Fibroblast of gingiva (primary cell): ENCODE data around the gene FKBP2.

ENCODE experiments used
- DNase-seq: peaks from one replicate; pipeline ENCODE4 v3.0.0-alpha.2; 2011; ENCODE audit warnings: low read depth

The FKBP2 gene

DNA sequence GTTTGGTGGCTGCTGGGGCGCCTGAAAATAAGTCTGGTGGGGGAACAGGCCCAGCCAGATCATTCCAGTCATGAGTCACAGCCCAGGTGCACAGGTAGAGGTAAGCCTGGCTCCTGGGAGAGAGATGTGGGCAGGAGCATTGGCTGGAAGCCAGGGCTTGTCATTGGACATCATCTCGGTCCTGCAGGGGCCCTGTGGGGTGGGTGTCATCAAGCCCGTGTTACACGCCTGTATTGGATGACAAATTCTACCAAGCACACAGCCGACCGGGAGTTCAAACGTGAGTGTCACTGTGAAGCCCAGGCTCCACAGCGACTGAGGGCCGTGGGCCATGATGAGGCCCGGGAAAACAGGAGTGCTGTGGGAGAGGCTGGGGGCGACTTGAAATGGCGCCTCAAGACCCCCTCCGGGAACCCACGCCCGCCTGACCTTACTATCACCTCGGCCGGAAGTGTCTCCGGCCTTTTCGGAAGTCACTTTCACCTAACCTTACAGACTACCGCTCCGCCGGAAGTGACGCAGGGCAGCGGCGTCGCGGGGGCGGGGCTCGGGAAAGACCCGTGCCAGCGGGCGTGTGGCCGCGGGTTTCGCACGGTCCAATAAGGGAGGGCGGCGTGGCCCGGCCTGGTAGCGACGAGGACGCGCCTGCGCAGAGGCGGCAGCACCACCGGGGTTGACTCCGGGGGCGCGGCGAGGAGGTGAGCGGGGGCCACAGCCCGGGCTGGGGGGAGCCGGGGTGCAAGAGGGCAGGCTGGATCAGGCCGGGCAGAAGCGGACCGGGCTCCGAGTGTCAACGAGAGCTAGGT is at the start of gene FKBP2:
TSS of gene FKBP2 (plus strand) at position 661 of the 806 bp plus-strand sequence. CDS start 1,293 bp downstream, outside the sequence.
- DNase-seq: peak; percentile 97

DNA sequence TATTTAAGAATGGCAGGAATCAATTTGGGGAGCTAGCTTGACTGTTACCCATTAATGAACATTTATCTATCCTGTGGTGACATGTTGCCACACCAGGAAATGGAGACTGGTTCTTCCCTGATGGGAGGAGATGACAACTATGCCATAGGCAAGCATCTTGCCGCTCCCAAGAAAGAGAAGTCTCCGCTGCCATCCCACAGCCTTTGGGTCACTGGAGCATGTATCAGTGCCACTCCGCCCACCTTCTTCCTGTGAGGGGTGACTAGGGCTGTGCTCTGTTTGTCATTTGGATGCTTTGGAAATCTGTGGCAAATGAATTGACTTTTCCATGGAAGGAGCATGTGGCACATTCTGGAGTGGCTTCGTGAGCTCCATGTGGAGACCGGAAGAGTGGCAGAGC is 48.5 kb upstream of the FKBP2 start:
- no peak for DNase-seq

DNA sequence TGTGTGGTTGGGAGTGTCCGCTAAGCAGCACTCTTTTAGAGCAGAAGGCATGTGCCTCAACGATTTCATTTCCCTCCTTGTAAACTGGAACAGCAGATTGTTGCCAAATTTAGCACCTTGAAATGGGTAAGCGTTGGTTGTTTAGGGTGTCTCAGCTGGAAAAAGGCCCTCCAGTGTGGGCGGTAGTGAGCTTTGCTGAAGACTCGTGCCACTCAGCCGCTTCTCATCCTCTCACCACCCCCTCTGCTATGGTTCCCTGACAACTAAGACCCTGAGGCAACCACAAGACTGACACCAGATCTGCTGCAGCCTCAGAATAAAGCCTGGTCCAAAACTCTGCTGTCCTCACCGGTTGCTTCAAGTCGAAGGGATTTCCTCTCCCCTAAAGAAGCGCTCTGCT is 44.3 kb upstream of the FKBP2 start:
- DNase-seq: no peak

GRCh38 chr11:64198511-64198910 is 42.4 kb upstream of the FKBP2 start:
- DNase-seq: no peak

DNA sequence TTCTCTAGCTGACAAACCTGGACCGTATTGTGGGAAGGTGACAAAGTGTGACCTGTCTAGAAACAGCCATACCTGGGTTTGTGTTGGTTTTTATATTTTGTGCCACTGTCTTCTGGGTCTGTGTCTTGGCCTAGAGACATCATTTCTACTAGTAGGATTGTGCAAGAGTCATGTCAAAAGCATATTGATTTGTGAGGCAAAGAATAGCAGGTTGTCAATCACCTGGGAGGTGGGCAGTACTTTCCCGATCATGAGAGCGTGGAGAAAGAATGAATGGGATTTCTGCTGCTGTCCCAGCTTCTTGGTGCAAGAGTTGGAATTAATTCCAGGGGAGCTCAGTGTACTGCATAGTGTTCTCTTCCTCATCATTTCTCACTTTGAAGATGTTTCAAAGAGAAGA is 39.4 kb upstream of the FKBP2 start:
- no peak for DNase-seq

DNA sequence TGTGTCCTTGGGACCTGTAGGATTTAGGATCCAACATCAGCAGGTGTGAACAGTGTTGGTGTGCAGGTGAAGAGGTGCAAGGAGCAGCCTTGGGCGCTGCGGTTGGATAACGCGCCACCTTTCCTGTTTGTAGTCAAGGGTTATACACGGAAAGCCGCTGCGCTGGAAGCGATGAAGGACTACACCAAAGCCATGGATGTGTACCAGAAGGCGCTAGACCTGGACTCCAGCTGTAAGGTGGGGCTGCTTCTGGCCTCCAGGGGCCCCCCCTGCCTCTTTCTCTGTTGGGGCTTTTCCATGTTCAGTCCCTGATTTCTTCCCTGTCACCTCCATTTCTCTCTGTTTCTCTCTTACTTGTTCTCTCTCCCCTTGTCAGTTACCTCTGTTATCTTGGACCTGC is 37.9 kb upstream of the FKBP2 start:
- no peak for DNase-seq

DNA sequence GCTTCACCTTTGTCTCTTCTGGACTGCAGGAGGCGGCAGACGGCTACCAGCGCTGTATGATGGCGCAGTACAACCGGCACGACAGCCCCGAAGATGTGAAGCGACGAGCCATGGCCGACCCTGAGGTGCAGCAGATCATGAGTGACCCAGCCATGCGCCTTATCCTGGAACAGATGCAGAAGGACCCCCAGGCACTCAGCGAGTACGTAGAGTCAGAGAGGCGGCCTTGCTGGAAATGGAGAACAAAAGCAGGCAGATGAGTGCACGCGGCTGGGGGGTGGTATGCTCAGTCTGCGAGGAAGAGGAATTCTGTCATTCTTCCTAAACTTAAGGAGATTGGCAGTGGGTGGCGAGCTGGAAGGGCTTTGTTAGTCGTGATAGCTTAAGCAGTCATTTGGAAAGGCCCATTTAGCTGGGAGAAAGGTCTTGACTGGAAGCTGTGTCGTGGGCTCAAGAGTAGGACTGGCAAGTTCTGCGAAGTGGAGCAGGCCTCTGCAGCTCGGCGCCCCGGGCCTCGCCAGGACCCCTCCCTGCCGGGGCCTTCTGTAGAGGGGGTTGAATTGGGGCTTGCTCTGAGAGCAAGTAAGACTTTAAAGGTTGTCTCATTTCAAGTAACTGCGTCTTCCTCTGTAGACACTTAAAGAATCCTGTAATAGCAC is 37.3 kb upstream of the FKBP2 start:
- no peak for DNase-seq

DNA sequence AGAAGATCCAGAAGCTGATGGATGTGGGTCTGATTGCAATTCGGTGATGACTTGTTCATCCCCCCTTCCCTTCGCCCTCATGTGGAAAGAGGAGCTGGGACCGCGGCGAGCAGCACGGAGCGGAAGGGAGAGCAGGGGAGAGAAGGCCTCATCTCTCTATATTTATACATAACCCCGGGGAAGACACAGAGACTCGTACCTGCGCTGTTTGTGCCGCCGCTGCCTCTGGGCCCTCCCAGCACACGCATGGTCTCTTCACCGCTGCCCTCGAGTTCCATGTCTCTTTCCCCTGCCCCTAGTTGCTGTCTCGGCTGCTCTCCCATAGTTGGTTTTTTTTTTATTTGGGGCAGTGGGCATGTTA is 36.8 kb upstream of the FKBP2 start:
- no peak for DNase-seq

DNA sequence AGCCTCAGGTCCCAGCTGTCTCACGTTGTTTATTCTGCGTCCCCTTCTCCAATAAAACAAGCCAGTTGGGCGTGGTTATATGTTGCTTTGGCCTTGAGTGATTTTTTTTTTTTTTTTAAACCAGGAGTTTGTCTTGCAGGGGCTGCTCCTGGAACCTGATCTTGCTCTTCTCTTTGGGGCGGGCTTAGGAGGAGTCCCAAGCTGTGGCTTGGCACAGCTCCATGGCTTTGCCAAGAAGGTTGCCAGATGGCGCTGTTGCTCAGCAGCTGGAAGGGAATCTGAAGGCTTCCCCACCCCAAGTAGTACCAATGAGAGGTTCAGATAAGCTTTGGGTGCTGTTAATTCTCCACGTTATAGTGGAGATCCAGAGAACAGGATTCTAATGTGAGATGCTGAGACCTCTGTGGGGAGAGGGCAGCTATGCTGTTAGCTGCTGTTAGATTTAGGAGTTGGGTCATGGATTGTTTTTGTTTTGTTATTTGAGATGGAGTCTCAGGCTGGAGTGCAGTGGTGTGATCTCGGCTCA is 36.4 kb upstream of the FKBP2 start:
- DNase-seq: peak; percentile 95

DNA sequence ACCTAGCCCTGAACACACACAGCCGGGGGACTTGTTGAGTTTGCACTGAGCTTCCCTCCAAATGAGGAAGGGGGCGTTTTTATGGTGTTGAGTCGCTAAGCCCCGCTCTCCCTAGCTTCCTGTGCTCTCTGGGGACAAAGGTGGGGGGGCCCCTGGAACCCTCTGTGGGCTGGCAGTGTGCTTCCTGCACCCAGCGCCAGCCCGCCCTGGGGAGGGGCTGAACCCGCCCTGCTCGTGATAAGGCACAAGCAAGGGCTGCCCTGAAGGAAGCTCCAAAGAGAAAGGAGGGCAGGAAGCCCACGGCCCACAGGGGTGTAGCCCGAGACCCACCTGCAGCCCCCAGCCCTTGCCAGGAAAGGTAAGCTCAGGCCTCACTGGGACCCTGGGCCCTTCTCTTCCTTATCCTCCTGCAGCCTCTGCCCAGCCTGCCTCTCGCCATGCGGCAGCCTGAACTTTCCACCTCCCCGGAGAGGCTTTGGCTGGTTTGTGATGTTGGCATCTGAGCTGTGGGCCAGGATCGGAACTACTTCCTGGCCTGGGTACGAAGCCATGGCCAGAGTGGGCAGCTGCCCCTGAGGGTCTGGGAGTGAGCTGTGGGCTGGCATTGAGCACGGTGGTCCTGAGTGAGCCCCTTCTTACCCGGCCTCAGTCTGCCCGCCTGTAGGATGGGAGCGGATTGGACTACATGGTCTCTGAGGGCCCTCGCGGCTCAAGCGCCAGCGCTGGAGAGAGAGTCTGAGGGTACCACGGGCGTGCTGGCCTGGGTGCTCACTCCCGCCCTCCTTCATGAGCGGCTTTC is 34.2 kb upstream of the FKBP2 start, which contains the start of gene FERMT3:
TSS of gene FERMT3 (plus strand) at position 265 of the 799 bp plus-strand sequence. CDS start 644 bp downstream, outside the sequence.
- DNase-seq: no peak

- peak; percentile 74 for DNase-seq
Measured at GRCh38 chr11:64207256-64208085, 33.4 kb upstream of the FKBP2 start.

DNA sequence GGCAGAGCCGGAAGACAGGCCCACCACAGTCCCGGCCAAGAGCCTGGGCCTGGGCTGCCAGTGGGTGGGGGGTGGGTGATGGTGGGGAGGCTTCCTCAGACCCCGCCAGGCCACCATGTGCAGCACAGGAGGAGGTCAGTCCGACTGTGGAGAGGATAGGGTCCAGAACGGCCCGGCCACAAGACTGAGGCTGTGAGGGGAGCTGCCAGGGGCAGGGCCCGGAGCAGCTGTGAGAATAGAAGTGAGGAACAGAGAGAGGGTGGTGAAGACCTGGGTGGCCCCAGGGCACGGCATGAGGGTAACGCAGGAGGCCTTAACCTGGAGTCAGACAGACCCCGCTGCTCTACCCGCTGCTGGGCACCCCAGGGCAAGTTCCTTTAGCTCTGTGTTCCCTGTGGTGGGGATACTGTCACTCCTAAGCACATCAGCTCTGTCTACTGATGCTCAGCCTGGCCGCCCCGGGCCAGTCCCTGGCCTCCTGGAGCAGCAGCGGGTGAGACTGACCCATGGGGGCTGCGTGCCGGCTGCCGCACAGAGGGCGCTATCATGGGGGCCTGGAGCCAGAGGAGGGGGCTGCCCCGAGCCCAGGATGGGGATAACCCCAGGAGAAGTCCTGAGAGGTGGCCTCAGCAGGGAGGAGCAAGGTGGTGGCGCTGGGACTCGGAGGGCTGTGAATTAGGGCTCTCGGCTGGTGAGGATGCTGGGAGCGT is 32.7 kb upstream of the FKBP2 start:
- DNase-seq: no peak

DNA sequence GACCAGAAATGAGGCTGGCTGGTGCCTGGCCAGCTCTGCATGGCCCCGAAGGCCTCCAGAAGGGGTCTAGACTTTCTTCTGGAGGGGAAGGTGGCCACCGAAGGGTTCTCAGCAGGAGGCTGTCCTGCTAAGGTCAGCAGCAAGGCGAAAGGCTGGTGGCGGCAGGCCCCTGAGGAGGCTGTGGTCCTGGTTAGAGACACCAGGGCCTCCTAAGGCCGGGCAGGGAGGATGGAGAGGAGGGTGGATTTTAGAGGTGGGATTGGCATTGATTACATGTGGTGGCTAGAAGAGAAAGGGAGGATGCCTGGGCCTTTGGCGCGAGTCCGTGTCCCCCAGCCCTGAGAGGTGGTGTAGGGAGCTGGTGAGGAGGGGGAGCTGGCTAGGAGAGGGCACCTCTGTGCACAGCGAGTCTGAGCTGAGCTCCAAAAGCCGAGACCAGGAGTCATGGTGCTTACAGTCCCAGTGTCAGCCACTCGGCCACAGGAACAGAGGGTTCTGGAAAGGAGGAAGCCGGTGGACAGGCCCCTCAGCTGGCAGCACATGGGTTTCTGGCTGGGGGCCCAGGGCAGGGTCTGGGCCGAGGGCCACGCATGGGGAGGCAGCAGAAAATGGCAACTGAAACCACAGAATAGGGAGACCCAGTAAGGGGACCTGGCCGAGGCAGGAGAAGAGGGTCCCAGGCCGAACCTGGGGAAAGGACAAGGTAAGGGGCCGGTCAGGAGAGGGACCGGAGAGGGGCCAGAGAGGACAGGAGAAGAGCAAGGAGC is 31.9 kb upstream of the FKBP2 start:
- no peak for DNase-seq

GRCh38 chr11:64209563-64209843 is 31.4 kb upstream of the FKBP2 start:
- DNase-seq: no peak

GRCh38 chr11:64210301-64211020 is 30.4 kb upstream of the FKBP2 start:
- DNase-seq: no peak

GRCh38 chr11:64211181-64211872 is 29.6 kb upstream of the FKBP2 start:
- DNase-seq: no peak

- DNase-seq: no peak
Measured at GRCh38 chr11:64216879-64217278, 24.0 kb upstream of the FKBP2 start.

- no peak for DNase-seq
Measured at GRCh38 chr11:64218628-64219353, 22.1 kb upstream of the FKBP2 start.

GRCh38 chr11:64219354-64219684 is 21.6 kb upstream of the FKBP2 start:
- DNase-seq: no peak
